KMS-11 (cell line): Measurements from ENCODE around the gene CCDC3.
A peak's percentile ranks its signal among the peaks of the same experiment; 100 is the strongest.

Experiments used
- H2AFZ ChIP-seq: fragments of 200-600 bp; sonication (generic); 2 replicates; pipeline ENCODE4 v1.6.1; 2016; ENCODE audit warnings: antibody characterized with exemption, mixed run types, low read depth
- H3K27ac ChIP-seq: fragments of 200-600 bp; sonication (generic); 2 replicates; pipeline ENCODE4 v1.6.1; 2016; ENCODE audit warnings: mild to moderate bottlenecking, mixed run types
- H3K27me3 ChIP-seq: fragments of 200-600 bp; sonication (generic); 2 replicates; pipeline ENCODE4 v1.6.1; 2017; ENCODE audit warnings: mild to moderate bottlenecking, low read depth, mixed run types, moderate library complexity; ENCODE audit not compliant: insufficient read depth
- H3K36me3 ChIP-seq: fragments of 200-600 bp; sonication (generic); 2 replicates; pipeline ENCODE4 v1.6.1; 2017; ENCODE audit warnings: mild to moderate bottlenecking, mixed run types; ENCODE audit not compliant: insufficient read depth
- H3K4me1 ChIP-seq: fragments of 200-600 bp; sonication (generic); 2 replicates; pipeline ENCODE4 v1.6.1; 2016; ENCODE audit warnings: mild to moderate bottlenecking, low read depth, mixed run types; ENCODE audit not compliant: poor library complexity, severe bottlenecking
- H3K4me2 ChIP-seq: fragments of 200-600 bp; sonication (generic); 2 replicates; pipeline ENCODE4 v1.7.0; 2016; ENCODE audit warnings: mild to moderate bottlenecking, mixed run types
- H3K4me3 ChIP-seq: fragments of 200-600 bp; sonication (generic); IDR thresholded peaks from 2 replicates; pipeline ENCODE4 v1.6.1; 2017; ENCODE audit warnings: low read depth, low read length, mixed read lengths; ENCODE audit not compliant: insufficient read depth
- H3K79me2 ChIP-seq: fragments of 200-600 bp; sonication (generic); 2 replicates; pipeline ENCODE4 v1.6.1; 2016; ENCODE audit warnings: low read depth, mixed run types; ENCODE audit not compliant: insufficient read depth
- H3K9ac ChIP-seq: fragments of 200-600 bp; sonication (generic); 2 replicates; pipeline ENCODE4 v1.6.1; 2016; ENCODE audit warnings: mild to moderate bottlenecking, mixed run types
- H4K20me1 ChIP-seq: fragments of 200-600 bp; sonication (generic); 2 replicates; pipeline ENCODE4 v1.6.1; 2016; ENCODE audit warnings: mild to moderate bottlenecking, mixed run types; ENCODE audit not compliant: insufficient read depth
- TF ChIP-seq, protein P1 (sequence below): fragments of 200-600 bp; sonication (generic); conservative IDR thresholded peaks from 2 replicates; pipeline ENCODE4 v1.6.1; 2017; ENCODE audit warnings: low read depth, mild to moderate bottlenecking, antibody characterized with exemption, low read length, moderate library complexity, mixed read lengths

CCDC3 gene

DNA sequence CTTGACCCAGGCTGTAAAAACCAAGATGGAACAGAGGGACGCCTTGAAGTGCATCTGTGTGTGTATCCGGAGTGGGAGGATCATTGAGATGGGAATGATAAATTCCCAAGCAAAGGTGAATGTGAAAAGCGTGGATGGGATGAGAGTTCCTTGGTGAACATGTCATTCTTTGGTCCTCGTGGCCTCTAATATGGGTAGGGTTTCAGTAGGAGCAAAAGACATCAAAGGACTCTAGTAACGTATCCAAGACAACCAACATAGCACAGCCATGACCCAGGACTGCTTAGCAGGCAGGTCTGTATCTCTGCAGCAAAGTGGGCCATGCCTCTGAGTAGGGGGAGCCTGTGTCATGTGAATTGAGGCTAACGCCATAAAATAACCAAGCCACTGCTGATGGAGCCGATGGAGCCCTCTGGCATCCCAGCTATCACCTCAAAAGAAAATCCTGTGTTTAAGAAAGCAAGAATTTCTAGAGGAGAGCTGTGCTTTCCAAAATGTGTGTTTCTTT is 98.6 kb downstream of the CCDC3 start:
- Histone ChIP-seq H3K79me2 (no peaks in the 10 kb centered on the region), H3K9ac (no peak overlapping the region), H3K27ac (no peak overlapping the region), H4K20me1 (no peaks in the 10 kb centered on the region), H3K36me3 (no peaks in the 10 kb centered on the region), H2AFZ (no peak overlapping the region), H3K4me1 (no peaks in the 10 kb centered on the region), H3K4me2 (no peak overlapping the region), H3K4me3 (no peak overlapping the region), H3K27me3 (no peaks in the 10 kb centered on the region)
- TF ChIP-seq, protein P1, sequence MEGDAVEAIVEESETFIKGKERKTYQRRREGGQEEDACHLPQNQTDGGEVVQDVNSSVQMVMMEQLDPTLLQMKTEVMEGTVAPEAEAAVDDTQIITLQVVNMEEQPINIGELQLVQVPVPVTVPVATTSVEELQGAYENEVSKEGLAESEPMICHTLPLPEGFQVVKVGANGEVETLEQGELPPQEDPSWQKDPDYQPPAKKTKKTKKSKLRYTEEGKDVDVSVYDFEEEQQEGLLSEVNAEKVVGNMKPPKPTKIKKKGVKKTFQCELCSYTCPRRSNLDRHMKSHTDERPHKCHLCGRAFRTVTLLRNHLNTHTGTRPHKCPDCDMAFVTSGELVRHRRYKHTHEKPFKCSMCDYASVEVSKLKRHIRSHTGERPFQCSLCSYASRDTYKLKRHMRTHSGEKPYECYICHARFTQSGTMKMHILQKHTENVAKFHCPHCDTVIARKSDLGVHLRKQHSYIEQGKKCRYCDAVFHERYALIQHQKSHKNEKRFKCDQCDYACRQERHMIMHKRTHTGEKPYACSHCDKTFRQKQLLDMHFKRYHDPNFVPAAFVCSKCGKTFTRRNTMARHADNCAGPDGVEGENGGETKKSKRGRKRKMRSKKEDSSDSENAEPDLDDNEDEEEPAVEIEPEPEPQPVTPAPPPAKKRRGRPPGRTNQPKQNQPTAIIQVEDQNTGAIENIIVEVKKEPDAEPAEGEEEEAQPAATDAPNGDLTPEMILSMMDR, result no peak

DNA sequence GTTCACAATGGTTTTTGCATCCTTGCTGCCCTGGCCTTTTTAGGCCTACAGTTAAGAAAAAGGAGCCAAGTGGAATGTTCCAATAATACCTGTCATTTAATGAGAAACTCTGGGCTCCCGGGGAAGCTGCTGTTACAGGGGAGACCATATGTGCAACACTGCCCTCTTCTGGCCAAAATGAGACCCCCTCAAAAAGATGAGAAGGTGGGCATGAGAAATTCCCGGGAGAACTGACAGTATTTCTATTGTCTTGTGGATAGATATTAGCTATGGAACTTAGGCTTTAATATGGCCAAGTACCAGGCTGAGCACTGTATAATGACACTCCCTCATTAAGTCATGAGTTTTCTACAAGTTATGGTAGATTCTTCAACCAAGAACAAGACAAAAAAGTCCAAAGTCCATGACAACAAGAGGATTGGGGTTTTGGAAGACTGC is 99.4 kb downstream of the CCDC3 start:
- Histone ChIP-seq H3K27me3 (no peaks in the 10 kb centered on the region), H3K9ac (no peak overlapping the region), H3K4me3 (no peak overlapping the region), H3K4me2 (no peak overlapping the region), H3K4me1 (no peaks in the 10 kb centered on the region), H3K27ac (no peak overlapping the region), H3K79me2 (no peaks in the 10 kb centered on the region), H3K36me3 (no peaks in the 10 kb centered on the region), H4K20me1 (no peaks in the 10 kb centered on the region), H2AFZ (no peak overlapping the region)
- TF ChIP-seq, protein P1, result peak; percentile 94

- Histone ChIP-seq H3K4me3 (no peak overlapping the region), H3K9ac (no peak overlapping the region), H3K4me2 (no peak overlapping the region), H3K4me1 (no peaks in the 10 kb centered on the region), H3K27me3 (no peaks in the 10 kb centered on the region), H3K36me3 (no peaks in the 10 kb centered on the region), H3K27ac (no peak overlapping the region), H2AFZ (no peak overlapping the region), H3K79me2 (no peaks in the 10 kb centered on the region), H4K20me1 (no peaks in the 10 kb centered on the region)
- TF ChIP-seq, protein P1, result no peak
Observed at GRCh38 chr10:12899546-12899945, 102.0 kb downstream of the CCDC3 start.

GRCh38 chr10:12898271-12898670 is 103.2 kb downstream of the CCDC3 start:
- Histone ChIP-seq H3K27ac (no peak overlapping the region), H3K79me2 (no peaks in the 10 kb centered on the region), H3K4me3 (no peak overlapping the region), H3K4me2 (no peak overlapping the region), H2AFZ (no peak overlapping the region), H4K20me1 (no peaks in the 10 kb centered on the region), H3K27me3 (no peaks in the 10 kb centered on the region), H3K4me1 (no peaks in the 10 kb centered on the region), H3K9ac (no peak overlapping the region), H3K36me3 (no peaks in the 10 kb centered on the region)
- TF ChIP-seq, protein P1, result no peak
